Spleen (tissue), 7 donors: ENCODE data around the gene COL23A1.

Experiments
- POLR2A ChIP-seq, 3 donors: fragments of 450-650 bp; IDR thresholded peaks; one replicate each; pipeline ENCODE4 v1.5.1; 2017; ENCODE audit warnings: antibody characterized with exemption in 3 of 3, mild to moderate bottlenecking in 1 of 3
- POLR2AphosphoS5 ChIP-seq, 3 donors: sonication (generic); formaldehyde crosslinking; IDR thresholded peaks; one replicate each; pipeline ENCODE4 v1.5.1; 2017; ENCODE audit warnings: antibody characterized with exemption in 3 of 3
- TF ChIP-seq, protein P1 (sequence below), 11 experiments: fragments of 200-600 bp in 7 of 11; fragments of 450-650 bp in 4 of 11; sonication (generic) in 4 of 11; IDR thresholded peaks in 8 of 11; conservative IDR thresholded peaks in 3 of 11; 1 replicate in 7 of 11; 2 replicates in 4 of 11; pipeline versions ENCODE4 v1.4.0 to v1.8.0; 2016 to 2021; ENCODE audit warnings: antibody characterized with exemption in 11 of 11, inconsistent platforms in 4 of 11, mild to moderate bottlenecking in 1 of 11
- donor health status: DM: no; HTN: no; CAD: no; lungs with moderate emphysema.
- donor health status: DM: no; HTN: no; CAD: no.
- donor health status: DM: no; HTN: no; CAD: no.

DNA sequence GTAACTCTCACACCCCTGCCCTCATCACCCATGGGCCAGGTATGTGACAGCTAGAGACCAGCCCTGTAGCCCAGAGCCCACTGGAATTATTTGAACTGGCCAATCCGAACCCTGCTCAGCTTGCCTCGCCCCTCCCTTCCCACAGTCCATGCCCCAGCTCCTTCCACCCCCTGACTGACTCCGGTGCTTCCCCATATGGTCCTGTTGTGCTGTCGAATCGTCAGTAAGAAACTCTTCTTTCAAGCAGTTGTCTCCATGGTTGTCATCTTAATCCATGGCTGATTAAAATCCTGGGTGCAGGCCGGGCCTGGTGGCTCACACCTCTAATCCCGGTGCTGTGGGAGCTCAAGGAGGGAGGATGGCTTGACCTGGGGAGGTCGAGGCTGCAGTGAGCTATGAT, 118.5 kb downstream of the COL23A1 start:
- TF ChIP-seq, protein P1, sequence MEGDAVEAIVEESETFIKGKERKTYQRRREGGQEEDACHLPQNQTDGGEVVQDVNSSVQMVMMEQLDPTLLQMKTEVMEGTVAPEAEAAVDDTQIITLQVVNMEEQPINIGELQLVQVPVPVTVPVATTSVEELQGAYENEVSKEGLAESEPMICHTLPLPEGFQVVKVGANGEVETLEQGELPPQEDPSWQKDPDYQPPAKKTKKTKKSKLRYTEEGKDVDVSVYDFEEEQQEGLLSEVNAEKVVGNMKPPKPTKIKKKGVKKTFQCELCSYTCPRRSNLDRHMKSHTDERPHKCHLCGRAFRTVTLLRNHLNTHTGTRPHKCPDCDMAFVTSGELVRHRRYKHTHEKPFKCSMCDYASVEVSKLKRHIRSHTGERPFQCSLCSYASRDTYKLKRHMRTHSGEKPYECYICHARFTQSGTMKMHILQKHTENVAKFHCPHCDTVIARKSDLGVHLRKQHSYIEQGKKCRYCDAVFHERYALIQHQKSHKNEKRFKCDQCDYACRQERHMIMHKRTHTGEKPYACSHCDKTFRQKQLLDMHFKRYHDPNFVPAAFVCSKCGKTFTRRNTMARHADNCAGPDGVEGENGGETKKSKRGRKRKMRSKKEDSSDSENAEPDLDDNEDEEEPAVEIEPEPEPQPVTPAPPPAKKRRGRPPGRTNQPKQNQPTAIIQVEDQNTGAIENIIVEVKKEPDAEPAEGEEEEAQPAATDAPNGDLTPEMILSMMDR (IDR thresholded peaks at IDR 0.05 in 8 of 11, conservative IDR thresholded peaks at IDR 0.05 in 3 of 11) = no peak
- TF ChIP-seq POLR2A (IDR thresholded peaks at IDR 0.05) (no peak), POLR2AphosphoS5 (IDR thresholded peaks at IDR 0.05) (no peak)
